Aorta (tissue), 4 donors: ENCODE data around the gene C2CD2. TPM values are rescaled to one million over a fixed set of nuclear protein-coding genes. Genes with fewer than 3 reads are reported as not detected.

ENCODE experiments used
- polyA plus RNA-seq, 2 donors: library from polyadenylated mRNA; stranded (reverse); fragments of 200-250 nt; gene quantifications; one replicate each; pipeline ENCODE4 v1.2.3, GENCODE V29; 2013
- total RNA-seq, 2 donors: library from RNA; stranded (reverse); fragmentation: NEBNext Ultra II Directional; extraction: Animal tissue kit (Norgen Biotek cat#: 25700); gene quantifications; one replicate each; pipeline ENCODE4 v1.2.1, GENCODE V29; 2021
- donor health status: healthy with polysubstance abuse.
- donor health status: Bipolar disorder and iron deficiency.
- donor health status: DM: no; HTN: no; CAD: no.
- donor health status: DM: yes; HTN: yes; CAD: no.

The C2CD2 gene
- total and polyA plus RNA-seq, 4 donors = 25.5 to 59.8 (median 47.8) TPM

Other genes with a start within 250 kb of the C2CD2 start
- 1 to 10 TPM; 3.0 to 3.6 TPM for gene RIPK4, start 187.0 kb downstream of the C2CD2 start, total RNA-seq
- 1 to 10 TPM; 7.5 to 8.9 TPM for gene RIPK4, start 187.0 kb downstream of the C2CD2 start, polyA plus RNA-seq
- 10 to 100 TPM in 1 of 2 donors, 1 to 10 TPM in 1; 9.0 to 11.5 TPM for gene PRDM15, start 74.7 kb downstream of the C2CD2 start, total RNA-seq
- gene PRDM15, start 74.7 kb downstream of the C2CD2 start, polyA plus RNA-seq = 1 to 10 TPM; 2.6 to 5.9 TPM
- 10 to 100 TPM; 21.8 to 52.8 TPM for gene ZBTB21, start 56.3 kb upstream of the C2CD2 start, total RNA-seq
- 1 to 10 TPM; 3.1 to 4.4 TPM for gene ZBTB21, start 56.3 kb upstream of the C2CD2 start, polyA plus RNA-seq
- gene UMODL1, start 117.3 kb upstream of the C2CD2 start, total RNA-seq = under 1 TPM in 1 of 2 donors, not detected in 1; 0.45 TPM
- gene UMODL1, start 117.3 kb upstream of the C2CD2 start, polyA plus RNA-seq = not detected